CD1c-positive myeloid dendritic cell (primary cell): ENCODE results near the gene FAM200A.
A peak's percentile ranks its signal among the peaks of the same experiment; 100 is the strongest.
"Not testable (repeated sequence)": the region's sequence is repeated elsewhere in the genome, so short reads cannot be mapped to it uniquely, and the experiment has no call there.

ENCODE experiments used
- DNase-seq: peaks from one replicate; pipeline ENCODE4 v3.0.0-alpha.2; 2016; ENCODE audit errors: extremely low spot score

Gene FAM200A

GRCh38 chr7:99559175-99559915 is 7.4 kb upstream of the FAM200A start:
- no peak for DNase-seq

DNA sequence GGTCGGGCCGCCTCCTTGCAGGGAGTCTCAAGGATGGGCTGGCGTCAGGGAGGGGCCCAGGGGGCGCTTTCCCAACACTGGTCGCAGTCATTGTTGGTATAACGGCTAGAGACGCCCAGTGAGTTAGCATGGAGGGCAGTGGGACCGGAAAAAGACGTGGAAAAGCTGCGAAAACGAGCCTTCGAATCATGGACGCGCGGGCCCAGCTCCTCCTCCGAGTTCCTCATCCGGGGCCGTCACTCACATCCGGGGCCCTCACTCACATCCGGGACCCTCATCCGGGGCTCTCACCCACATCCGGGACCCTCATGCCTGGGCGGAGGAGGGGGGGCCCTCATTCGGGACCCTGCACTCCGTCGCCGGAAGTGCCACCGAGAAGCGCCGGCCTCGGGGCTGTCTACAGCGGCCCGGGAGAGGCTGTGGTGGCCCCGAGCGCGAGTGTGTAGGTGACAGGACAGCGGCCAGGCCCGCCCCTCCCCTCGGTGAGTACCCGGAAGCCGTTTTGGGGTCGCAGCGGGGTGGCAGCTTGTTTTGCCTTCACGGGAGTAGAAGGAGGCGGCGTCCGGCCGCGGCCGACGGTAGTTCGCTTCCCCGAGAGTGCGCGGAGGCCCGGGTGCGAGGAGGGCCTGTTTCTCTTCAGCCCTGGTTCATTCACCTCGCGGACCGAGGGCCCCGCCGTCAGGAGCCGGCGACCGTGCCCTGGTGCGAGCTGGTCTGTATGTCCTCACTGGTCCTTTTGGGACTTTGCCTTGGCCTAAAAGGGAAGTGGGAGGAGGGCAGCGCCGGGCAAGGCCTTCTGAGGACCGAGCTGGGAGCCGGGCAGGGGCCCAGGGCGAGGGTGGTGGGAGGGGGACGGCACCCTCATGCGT is 6.6 kb upstream of the FAM200A start, which contains the start of gene ZNF655:
TSS of gene ZNF655 (plus strand) at position 337 of the 869 bp plus-strand sequence. CDS start 1,918 bp downstream, outside the sequence.
- DNase-seq = peak; percentile 95

DNA sequence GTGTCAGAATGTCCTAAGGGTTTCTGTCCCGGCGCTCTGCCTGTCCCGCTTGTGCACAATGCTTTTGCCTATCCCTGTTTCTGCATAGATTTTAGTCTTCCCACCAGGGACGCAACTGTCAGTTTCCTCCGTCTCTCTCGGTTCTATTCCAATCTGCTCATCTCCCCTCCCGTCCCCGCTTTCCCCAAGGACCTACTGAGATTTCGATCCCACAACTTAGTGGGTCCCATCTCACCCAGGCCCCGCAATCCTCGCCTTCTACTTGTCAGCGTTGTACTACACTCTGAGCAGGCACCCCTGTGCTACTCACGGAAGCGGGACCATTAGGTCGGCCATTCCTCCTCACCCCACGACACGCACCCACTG is 6.0 kb upstream of the FAM200A start:
- no peak for DNase-seq

DNA sequence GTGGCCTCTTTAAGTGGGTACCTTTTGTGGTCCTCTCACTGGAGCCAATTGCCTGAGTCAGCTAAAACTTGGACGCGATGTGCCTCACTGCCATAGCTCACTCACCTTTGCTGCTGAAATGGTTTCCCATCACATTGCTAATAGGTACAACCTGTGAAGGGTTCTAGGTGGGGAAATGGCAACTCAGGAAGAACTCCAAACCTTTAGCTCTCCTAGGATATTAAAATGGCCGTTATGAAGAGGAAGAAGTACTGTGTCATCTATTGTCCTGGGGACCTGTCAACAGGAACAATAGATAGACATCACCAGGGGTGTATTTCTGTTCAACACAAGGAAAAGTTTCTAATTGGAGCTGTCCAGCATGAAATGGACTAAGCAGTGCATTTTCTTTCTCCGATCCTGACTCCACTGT is 5.3 kb upstream of the FAM200A start:
- no peak for DNase-seq

GRCh38 chr7:99554939-99555338 is 3.0 kb upstream of the FAM200A start:
- peak; percentile 24 for DNase-seq

- no peak for DNase-seq
Observed at GRCh38 chr7:99553039-99553438, 1.1 kb upstream of the FAM200A start.

DNA sequence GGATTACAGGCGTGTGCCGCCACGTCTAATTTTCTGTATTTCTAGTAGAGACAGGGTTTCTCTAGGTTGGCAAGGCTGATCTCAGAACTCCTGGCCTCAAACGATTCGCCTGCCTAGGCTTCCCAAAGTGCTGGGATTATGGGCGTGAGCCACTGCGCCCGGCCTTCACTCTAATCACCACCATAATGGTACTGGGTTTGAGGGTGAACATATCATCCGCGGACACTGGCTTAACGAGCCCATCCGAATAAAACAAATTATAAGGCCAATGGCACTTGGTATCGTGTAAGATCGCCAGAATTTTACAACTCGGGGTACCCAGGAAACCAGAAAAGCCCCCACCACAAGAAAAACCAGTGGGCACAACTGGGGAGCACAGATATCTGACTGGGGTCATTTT is 580 bp downstream of the FAM200A start:
- no peak for DNase-seq

DNA sequence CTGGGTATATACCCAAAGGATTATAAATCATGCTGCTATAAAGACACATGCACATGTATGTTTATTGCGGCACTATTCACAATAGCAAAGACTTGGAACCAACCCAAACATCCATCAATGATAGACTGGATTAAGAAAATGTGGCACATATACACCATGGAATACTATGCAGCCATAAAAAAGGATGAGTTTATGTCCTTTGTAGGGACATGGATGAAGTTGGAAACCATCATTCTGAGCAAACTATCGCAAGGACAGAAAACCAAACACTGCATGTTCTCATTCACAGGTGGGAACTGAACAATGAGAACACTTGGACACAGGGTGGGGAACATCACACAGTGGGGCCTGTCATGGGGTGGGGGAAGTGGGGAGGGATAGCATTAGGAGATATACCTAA is 2.4 kb downstream of the FAM200A start:
- DNase-seq = not testable (repeated sequence)

- DNase-seq = not testable (repeated sequence)
Observed at GRCh38 chr7:99545308-99545707, 6.6 kb downstream of the FAM200A start.

GRCh38 chr7:99543916-99544315 is 8.0 kb downstream of the FAM200A start:
- DNase-seq = no peak

- no peak for DNase-seq
Observed at GRCh38 chr7:99543081-99543671, 8.7 kb downstream of the FAM200A start.

DNA sequence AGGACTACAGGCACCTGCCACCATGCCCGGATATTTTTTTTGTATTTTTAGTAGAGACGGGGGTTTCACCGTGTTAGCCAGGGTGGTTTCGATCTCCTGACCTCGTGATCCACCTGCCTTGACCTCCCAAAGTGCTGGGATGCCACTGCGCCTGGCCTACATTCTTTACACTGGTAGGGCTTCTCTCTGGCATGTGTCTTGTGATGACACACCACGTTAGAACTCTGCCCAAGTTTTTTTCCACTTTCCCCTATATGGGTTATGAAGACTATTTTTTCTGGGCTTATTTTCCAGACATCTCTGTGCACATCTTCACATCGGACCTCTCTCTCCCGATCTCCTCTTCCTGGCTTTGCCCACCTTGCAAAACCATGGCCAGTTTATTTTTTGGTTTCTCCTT is 10.7 kb downstream of the FAM200A start:
- no peak for DNase-seq

- DNase-seq = no peak
Observed at GRCh38 chr7:99540542-99540941, 11.4 kb downstream of the FAM200A start.

GRCh38 chr7:99539213-99539811 is 12.6 kb downstream of the FAM200A start:
- no peak for DNase-seq

DNA sequence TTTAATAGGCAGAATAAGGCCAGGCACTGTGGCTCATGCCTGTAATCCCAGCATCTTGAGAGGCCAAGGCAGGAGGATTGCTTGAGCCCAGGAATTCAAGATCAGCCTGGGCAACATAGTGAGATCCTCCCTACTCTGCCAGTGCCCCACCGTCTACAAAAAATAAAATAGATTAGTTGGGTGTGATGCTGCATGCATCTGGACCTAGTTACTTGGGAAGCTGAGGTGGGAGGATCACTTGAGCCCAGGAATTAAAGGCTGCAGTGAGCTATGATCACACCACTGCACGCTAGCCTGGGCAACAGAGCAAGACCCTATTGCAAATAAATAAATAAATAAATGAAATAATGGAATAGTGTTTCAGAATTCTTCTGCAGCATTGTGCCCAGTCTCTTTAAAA is 16.2 kb downstream of the FAM200A start:
- DNase-seq = no peak

DNA sequence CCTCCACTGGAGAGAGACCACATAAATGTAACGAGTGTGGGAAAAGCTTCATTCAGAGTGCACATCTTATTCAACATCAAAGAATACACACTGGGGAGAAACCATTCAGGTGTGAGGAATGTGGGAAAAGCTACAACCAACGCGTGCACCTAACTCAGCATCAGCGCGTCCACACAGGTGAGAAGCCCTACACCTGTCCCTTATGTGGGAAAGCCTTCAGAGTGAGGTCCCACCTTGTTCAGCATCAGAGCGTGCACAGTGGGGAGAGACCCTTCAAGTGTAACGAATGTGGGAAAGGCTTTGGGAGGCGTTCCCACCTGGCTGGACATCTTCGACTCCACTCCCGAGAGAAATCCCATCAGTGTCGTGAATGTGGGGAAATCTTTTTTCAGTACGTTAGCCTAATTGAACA is 20.6 kb downstream of the FAM200A start:
- DNase-seq = no peak

GRCh38 chr7:99525713-99526440 is 26.0 kb downstream of the FAM200A start:
- DNase-seq = no peak

DNA sequence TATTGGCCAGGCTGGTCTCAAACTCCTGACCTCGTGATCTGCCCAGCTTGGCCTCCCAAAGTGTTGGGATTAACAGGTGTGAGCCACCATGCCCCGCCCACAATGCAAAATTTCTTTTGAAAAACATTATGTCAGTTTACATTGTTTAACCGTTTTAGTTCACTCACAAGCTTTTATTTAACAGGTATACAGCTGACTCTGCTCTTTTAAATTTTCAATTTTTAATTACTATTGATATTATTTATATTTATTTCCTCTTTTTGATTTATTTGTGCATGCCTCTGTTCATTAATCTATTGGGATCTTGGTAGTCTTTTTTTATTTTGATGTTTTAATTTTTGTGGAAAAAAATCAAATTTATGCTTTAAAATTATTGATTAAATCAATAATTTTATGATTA is 30.5 kb downstream of the FAM200A start:
- no peak for DNase-seq

GRCh38 chr7:99514050-99514449 is 37.9 kb downstream of the FAM200A start:
- no peak for DNase-seq

DNA sequence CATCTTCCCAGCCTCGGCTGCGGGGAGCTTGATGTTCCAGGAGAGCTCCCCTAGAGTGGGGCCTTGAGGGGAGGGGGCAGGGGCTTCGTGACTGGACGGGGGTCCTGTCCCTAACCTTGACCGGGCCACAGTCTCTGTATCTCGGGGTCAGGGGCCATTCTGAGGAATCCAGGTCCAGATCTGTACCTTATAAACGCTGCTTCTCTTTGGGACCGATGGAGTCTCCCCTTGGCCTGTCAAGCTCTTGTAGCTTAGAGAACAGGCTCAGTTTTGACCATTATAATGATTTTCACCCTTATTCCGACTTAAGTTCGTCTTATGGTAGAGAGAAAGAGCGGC is 46.6 kb downstream of the FAM200A start:
- DNase-seq = no peak

DNA sequence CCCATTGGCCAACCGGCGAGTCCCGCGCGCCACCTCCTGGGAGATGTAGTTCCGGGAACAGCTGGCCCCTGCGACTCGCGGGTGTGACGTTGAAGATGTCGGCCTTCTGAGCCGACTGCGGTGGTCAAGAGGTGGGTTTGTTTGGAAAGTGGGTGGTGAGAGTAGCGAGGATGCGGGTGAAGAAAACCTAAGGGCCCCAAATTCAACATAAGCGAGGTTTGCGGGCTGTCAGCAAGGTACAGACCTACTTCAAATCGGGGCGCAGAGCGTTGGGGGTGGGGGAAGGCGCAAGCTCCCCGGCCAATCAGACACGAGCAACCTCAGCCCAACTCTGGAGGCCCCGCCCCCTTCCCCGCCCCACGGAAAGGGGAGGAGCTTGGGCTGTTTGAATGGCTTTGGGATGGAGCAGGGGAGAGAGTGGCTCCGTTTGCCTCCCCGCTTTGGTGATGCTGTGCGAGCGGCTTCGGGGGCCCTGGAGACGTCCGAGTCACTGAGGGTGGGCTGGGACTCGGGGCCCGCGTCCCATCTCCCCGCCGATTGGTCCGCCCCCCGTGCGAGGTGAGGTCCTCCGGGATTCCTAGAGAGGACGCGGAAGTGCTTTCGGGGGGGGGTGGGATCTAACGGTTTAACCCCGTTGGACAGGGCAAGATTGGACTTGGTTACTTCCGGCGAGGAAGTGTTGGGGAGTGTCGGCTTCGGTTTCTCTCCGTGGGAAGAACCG is 47.2 kb downstream of the FAM200A start, which contains the start of gene ZKSCAN5:
TSS of gene ZKSCAN5 (plus strand) at position 60 of the 721 bp plus-strand sequence. CDS start 1,383 bp downstream, outside the sequence.
- peak; percentile 98 for DNase-seq
